MM.1S (cell line): ENCODE measurements around the gene TCP11.

Source experiments
- DNase-seq: peaks from one replicate; pipeline ENCODE4 v3.0.0-alpha.2; 2015
- H2AFZ ChIP-seq: fragments of 300-600 bp; sonication (generic); 2 replicates; pipeline ENCODE4 v1.6.0; 2016; ENCODE audit warnings: antibody characterized with exemption, low read length
- H3F3A ChIP-seq: fragments of 300-600 bp; sonication (generic); 2 replicates; pipeline ENCODE4 v1.6.1; 2016; ENCODE audit warnings: mild to moderate bottlenecking, antibody characterized with exemption, low read length, moderate library complexity, mixed read lengths; ENCODE audit not compliant: insufficient read depth
- H3K27ac ChIP-seq: fragments of 300-600 bp; sonication (generic); 2 replicates; pipeline ENCODE4 v1.5.1; 2016; ENCODE audit warnings: mild to moderate bottlenecking, low read length
- H3K27me3 ChIP-seq: fragments of 300-600 bp; sonication (generic); replicated peaks from 2 replicates; pipeline ENCODE4 v1.6.0; 2016; ENCODE audit warnings: low read length; ENCODE audit not compliant: insufficient read depth
- H3K36me3 ChIP-seq: fragments of 300-600 bp; sonication (generic); replicated peaks from 2 replicates; pipeline ENCODE4 v1.6.1; 2016; ENCODE audit warnings: mild to moderate bottlenecking, low read length, mixed read lengths; ENCODE audit not compliant: insufficient read depth
- H3K4me1 ChIP-seq: fragments of 300-600 bp; sonication (generic); 2 replicates; pipeline ENCODE4 v1.6.1; 2016; ENCODE audit warnings: low read length, mixed read lengths
- H3K4me2 ChIP-seq: fragments of 300-600 bp; sonication (generic); 2 replicates; pipeline ENCODE4 v1.6.0; 2016; ENCODE audit warnings: low read depth, low read length
- H3K4me3 ChIP-seq: fragments of 300-600 bp; sonication (generic); 2 replicates; pipeline ENCODE4 v1.5.1; 2016; ENCODE audit warnings: low read length, mixed read lengths
- H3K79me2 ChIP-seq: fragments of 300-600 bp; sonication (generic); 2 replicates; pipeline ENCODE4 v1.6.1; 2016; ENCODE audit warnings: mixed run types, low read length, mixed read lengths
- H3K9ac ChIP-seq: fragments of 300-600 bp; sonication (generic); 2 replicates; pipeline ENCODE4 v1.6.1; 2016; ENCODE audit warnings: low read length, mixed read lengths
- H3K9me2 ChIP-seq: fragments of 300-600 bp; sonication (generic); replicated peaks from 2 replicates; pipeline ENCODE4 v1.6.1; 2016; ENCODE audit warnings: mild to moderate bottlenecking, low read length, mixed read lengths; ENCODE audit not compliant: insufficient read depth
- H3K9me3 ChIP-seq: fragments of 300-600 bp; sonication (generic); replicated peaks from 2 replicates; pipeline ENCODE4 v1.6.1; 2016; ENCODE audit warnings: mild to moderate bottlenecking, low read length, mixed read lengths; ENCODE audit not compliant: insufficient read depth
- H4K20me1 ChIP-seq: fragments of 300-600 bp; sonication (generic); 2 replicates; pipeline ENCODE4 v1.6.1; 2016; ENCODE audit warnings: mild to moderate bottlenecking, low read length, moderate library complexity, mixed read lengths; ENCODE audit not compliant: insufficient read depth
- EZH2 ChIP-seq: fragments of 300-600 bp; sonication (generic); optimal IDR thresholded peaks from 2 replicates; pipeline ENCODE3; 2017; ENCODE audit warnings: low read depth, mild to moderate bottlenecking, antibody characterized with exemption, low read length, mixed read lengths
- EZH2phosphoT487 ChIP-seq: fragments of 300-600 bp; sonication (generic); IDR thresholded peaks from 2 replicates; pipeline ENCODE4 v1.6.1; 2018; ENCODE audit warnings: antibody characterized with exemption, low read length
- TF ChIP-seq, protein P1 (sequence below): fragments of 300-600 bp; sonication (generic); IDR thresholded peaks from 2 replicates; pipeline ENCODE4 v1.5.1; 2016; ENCODE audit warnings: antibody characterized with exemption, low read length, mixed read lengths

The TCP11 gene

DNA sequence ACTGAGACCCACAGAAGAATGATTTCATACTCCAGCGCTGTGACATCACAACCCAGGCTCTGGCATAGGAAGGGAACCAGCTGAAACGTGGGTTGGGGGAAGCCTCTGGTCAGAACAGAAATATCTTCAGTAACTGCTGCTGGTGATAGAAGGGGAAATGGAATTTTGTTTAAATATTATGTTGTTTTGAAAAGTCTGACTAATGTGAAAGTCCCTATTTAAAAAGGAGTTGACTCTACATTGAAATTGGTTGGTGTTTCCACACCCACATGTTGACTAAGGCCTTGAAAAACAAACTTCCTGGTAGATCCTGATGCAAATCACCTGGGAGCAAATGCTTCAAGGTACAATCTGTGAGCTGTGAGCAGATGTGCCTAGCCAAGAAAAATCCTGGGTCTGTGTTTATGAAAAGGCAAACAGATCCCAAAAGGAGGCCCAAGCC is 24.5 kb upstream of the TCP11 start:
- no peaks in the 10 kb centered on the region for H4K20me1 ChIP-seq
- H3K27me3 ChIP-seq = no peaks in the 10 kb centered on the region
- no peaks in the 10 kb centered on the region for H3K36me3 ChIP-seq
- H3K4me1 ChIP-seq = no peaks in the 10 kb centered on the region
- H3K27ac ChIP-seq = no peak overlapping the region
- no peak overlapping the region for H3K4me2 ChIP-seq
- H2AFZ ChIP-seq = no peak overlapping the region
- H3K9me3 ChIP-seq = no peaks in the 10 kb centered on the region
- H3K9ac ChIP-seq = no peak overlapping the region
- DNase-seq = no peak
- no peak overlapping the region for H3K4me3 ChIP-seq
- H3K9me2 ChIP-seq = no peaks in the 10 kb centered on the region
- TF ChIP-seq EZH2phosphoT487 (no peak), EZH2 (no peak)
- TF ChIP-seq, protein P1, sequence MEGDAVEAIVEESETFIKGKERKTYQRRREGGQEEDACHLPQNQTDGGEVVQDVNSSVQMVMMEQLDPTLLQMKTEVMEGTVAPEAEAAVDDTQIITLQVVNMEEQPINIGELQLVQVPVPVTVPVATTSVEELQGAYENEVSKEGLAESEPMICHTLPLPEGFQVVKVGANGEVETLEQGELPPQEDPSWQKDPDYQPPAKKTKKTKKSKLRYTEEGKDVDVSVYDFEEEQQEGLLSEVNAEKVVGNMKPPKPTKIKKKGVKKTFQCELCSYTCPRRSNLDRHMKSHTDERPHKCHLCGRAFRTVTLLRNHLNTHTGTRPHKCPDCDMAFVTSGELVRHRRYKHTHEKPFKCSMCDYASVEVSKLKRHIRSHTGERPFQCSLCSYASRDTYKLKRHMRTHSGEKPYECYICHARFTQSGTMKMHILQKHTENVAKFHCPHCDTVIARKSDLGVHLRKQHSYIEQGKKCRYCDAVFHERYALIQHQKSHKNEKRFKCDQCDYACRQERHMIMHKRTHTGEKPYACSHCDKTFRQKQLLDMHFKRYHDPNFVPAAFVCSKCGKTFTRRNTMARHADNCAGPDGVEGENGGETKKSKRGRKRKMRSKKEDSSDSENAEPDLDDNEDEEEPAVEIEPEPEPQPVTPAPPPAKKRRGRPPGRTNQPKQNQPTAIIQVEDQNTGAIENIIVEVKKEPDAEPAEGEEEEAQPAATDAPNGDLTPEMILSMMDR = no peak
- no peaks in the 10 kb centered on the region for H3K79me2 ChIP-seq
- H3F3A ChIP-seq = no peaks in the 10 kb centered on the region

DNA sequence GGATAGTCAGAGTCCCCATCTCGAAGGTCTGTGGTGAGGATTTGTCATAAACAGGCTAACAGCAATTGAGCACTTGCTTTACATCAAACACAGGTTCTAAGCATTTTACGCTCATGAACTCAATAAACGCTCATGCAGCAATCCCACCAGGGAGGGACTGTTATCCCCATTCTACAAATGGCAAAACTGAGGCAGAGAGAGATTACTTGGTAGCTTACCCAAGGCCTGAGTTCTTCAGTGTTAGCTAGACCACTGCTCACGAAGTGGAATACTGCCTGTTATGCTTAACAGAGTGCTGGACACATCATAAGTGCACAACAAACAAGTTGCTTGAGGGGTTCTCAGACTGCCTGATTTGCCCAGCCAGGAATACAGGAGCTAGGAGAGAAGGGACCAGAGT is 23.7 kb upstream of the TCP11 start:
- no peaks in the 10 kb centered on the region for H3F3A ChIP-seq
- H3K27ac ChIP-seq = no peak overlapping the region

DNA sequence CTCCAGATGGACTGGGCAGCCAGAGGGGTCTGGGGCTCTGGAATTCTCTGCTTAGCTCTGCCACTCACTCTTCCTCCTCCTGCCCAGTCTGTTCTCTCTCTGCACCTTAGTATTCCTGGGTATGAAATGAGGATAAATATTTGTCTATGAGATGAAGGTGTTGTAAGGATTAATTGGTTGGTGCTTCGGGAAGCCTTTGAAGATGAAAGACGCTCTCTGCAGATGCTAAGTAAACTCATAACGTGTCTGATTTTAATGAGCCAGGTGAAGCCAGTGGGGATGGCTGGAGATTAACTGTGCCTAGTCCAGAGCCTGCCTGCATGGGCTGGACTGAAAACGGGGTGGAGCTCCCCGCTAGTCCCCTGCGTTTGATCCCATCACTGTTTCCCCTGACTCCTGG is 23.1 kb upstream of the TCP11 start:
- Histone ChIP-seq H2AFZ (no peak overlapping the region), H3K9ac (no peak overlapping the region), H3K4me3 (no peak overlapping the region), H3K4me1 (no peaks in the 10 kb centered on the region), H4K20me1 (no peaks in the 10 kb centered on the region), H3K79me2 (no peaks in the 10 kb centered on the region), H3K9me3 (no peaks in the 10 kb centered on the region), H3K27me3 (no peaks in the 10 kb centered on the region), H3F3A (no peaks in the 10 kb centered on the region), H3K4me2 (no peak overlapping the region), H3K36me3 (no peaks in the 10 kb centered on the region), H3K27ac (no peak overlapping the region), H3K9me2 (no peaks in the 10 kb centered on the region)
- no peak for DNase-seq
- no peak for TF ChIP-seq EZH2
- no peak for TF ChIP-seq EZH2phosphoT487
- TF ChIP-seq, protein P1 = no peak

More for the DNA sequence above, 23.7 kb upstream of the TCP11 start:
- Histone ChIP-seq H3K27me3 (no peaks in the 10 kb centered on the region), H3K4me1 (no peaks in the 10 kb centered on the region), H3K9ac (no peak overlapping the region), H3K79me2 (no peaks in the 10 kb centered on the region), H3K4me3 (no peak overlapping the region), H4K20me1 (no peaks in the 10 kb centered on the region), H3K9me2 (no peaks in the 10 kb centered on the region), H3K36me3 (no peaks in the 10 kb centered on the region), H3K9me3 (no peaks in the 10 kb centered on the region), H2AFZ (no peak overlapping the region), H3K4me2 (no peak overlapping the region)
- no peak for DNase-seq
- no peak for TF ChIP-seq EZH2phosphoT487
- TF ChIP-seq, protein P1 = no peak
- TF ChIP-seq EZH2 = no peak
